Fibroblast of lung (primary cell): ENCODE measurements around the gene AGO3.

Experiments used
- EZH2 ChIP-seq: IDR thresholded peaks from 2 replicates; pipeline ENCODE4 v1.5.1; 2012; ENCODE audit warnings: low read length, control low read depth, mild to moderate bottlenecking; ENCODE audit errors: missing control alignments
- TF ChIP-seq, protein P1 (sequence below), 2 donors: IDR thresholded peaks in 1 of 2; conservative IDR thresholded peaks in 1 of 2; 1 replicate in 1 of 2; 2 replicates in 1 of 2; pipeline ENCODE4 v1.5.1; 2011 to 2012; ENCODE audit warnings: low read length in 2 of 2, control low read depth in 1 of 2, inconsistent platforms in 1 of 2, low read depth in 1 of 2, mild to moderate bottlenecking in 1 of 2

DNA sequence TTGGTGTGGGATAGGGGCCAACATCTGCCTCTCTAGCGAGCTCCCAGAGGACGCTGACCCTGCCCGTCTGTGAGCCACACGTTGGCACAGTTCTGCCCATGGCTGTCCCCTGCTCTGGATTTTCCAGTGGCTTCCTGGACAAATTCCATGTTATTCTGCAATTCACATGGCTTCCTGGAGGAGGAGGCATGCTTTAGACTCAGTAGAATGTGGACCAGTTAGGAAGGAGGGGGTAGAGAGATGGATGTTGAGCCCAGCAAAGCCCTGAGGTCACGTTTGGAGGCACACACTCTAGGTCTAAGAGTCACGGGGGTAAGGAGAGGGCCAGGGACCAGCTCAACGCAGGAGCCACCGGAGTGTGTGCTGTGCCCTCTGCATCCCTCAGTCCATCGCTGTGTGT lies 181.9 kb downstream of the AGO3 start:
- TF ChIP-seq, protein P1, sequence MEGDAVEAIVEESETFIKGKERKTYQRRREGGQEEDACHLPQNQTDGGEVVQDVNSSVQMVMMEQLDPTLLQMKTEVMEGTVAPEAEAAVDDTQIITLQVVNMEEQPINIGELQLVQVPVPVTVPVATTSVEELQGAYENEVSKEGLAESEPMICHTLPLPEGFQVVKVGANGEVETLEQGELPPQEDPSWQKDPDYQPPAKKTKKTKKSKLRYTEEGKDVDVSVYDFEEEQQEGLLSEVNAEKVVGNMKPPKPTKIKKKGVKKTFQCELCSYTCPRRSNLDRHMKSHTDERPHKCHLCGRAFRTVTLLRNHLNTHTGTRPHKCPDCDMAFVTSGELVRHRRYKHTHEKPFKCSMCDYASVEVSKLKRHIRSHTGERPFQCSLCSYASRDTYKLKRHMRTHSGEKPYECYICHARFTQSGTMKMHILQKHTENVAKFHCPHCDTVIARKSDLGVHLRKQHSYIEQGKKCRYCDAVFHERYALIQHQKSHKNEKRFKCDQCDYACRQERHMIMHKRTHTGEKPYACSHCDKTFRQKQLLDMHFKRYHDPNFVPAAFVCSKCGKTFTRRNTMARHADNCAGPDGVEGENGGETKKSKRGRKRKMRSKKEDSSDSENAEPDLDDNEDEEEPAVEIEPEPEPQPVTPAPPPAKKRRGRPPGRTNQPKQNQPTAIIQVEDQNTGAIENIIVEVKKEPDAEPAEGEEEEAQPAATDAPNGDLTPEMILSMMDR (conservative IDR thresholded peaks at IDR 0.05 in 1 of 2, IDR thresholded peaks at IDR 0.05 in 1 of 2; ENCODE audit: low read depth in 1 of 2, low read length in 2 of 2) = no peak
- no peak for TF ChIP-seq EZH2
